DND-41 (cell line): Measurements from ENCODE around the gene ZNF644.

ENCODE experiments used
- CTCF ChIP-seq: IDR thresholded peaks from 2 replicates; pipeline ENCODE4 v1.5.1; 2012; ENCODE audit warnings: borderline replicate concordance, low read length, moderate library complexity, mild to moderate bottlenecking; ENCODE audit not compliant: poor library complexity, severe bottlenecking; ENCODE audit errors: extremely low read depth
- EZH2 ChIP-seq: IDR thresholded peaks from 3 replicates; pipeline ENCODE4 v1.6.1; 2012; ENCODE audit warnings: borderline replicate concordance, low read depth, mild to moderate bottlenecking, moderate library complexity, low read length, inconsistent platforms; ENCODE audit not compliant: severe bottlenecking

DNA sequence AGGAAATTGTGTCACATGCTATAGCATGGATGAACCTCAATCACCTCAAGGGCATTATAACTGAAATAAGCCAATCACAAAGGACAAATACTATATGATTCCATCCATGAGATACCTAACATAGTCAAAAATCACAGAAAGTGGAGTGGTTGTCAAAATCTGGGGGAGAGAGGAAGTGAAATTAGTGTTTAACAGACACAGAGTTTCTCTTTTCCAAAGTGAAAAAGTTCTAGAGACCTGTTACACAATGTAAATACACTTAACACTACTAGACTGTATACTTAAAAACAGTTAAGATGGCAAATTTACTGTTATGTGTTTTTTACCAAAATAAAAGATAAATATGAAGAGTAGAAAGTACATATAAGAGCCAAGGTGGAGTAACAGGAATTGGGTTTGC is 31.8 kb downstream of the ZNF644 start:
- TF ChIP-seq CTCF (no peak), EZH2 (no peak)
